ENCODE data around the gene GREM1.

GRCh38 chr15:32738666-32739065 is 20.9 kb downstream of the GREM1 start:
- TF ChIP-seq, protein P1, sequence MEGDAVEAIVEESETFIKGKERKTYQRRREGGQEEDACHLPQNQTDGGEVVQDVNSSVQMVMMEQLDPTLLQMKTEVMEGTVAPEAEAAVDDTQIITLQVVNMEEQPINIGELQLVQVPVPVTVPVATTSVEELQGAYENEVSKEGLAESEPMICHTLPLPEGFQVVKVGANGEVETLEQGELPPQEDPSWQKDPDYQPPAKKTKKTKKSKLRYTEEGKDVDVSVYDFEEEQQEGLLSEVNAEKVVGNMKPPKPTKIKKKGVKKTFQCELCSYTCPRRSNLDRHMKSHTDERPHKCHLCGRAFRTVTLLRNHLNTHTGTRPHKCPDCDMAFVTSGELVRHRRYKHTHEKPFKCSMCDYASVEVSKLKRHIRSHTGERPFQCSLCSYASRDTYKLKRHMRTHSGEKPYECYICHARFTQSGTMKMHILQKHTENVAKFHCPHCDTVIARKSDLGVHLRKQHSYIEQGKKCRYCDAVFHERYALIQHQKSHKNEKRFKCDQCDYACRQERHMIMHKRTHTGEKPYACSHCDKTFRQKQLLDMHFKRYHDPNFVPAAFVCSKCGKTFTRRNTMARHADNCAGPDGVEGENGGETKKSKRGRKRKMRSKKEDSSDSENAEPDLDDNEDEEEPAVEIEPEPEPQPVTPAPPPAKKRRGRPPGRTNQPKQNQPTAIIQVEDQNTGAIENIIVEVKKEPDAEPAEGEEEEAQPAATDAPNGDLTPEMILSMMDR (conservative IDR thresholded peaks at IDR 0.05; ENCODE audit: low read depth, low read length) = no peak
- no peak; the same call in 1 of the 2 replicates for TF ChIP-seq POLR2A (IDR thresholded peaks at IDR 0.05; ENCODE audit: low read depth, low read length)
- TF ChIP-seq RAD21 (IDR thresholded peaks at IDR 0.05; ENCODE audit: low read length) = no peak
- TF ChIP-seq FOS (IDR thresholded peaks at IDR 0.05; ENCODE audit: low read depth, low read length) = no peak
- no peak for TF ChIP-seq RFX5 (IDR thresholded peaks at IDR 0.05; ENCODE audit: low read depth, low read length)
- no peak for TF ChIP-seq NFE2L2 (IDR thresholded peaks at IDR 0.05; ENCODE audit: low read depth, low read length)
- no peak for TF ChIP-seq MXI1 (IDR thresholded peaks at IDR 0.05; ENCODE audit: borderline replicate concordance, low read depth, low read length)
